ENCODE measurements around the gene DEUP1. TPM values are rescaled to one million over a fixed set of nuclear protein-coding genes. Genes with fewer than 3 reads are reported as not detected.
"Not testable (repeated sequence)": the region's sequence is repeated elsewhere in the genome, so short reads cannot be mapped to it uniquely, and the experiment has no call there.

Gene DEUP1, protein sequence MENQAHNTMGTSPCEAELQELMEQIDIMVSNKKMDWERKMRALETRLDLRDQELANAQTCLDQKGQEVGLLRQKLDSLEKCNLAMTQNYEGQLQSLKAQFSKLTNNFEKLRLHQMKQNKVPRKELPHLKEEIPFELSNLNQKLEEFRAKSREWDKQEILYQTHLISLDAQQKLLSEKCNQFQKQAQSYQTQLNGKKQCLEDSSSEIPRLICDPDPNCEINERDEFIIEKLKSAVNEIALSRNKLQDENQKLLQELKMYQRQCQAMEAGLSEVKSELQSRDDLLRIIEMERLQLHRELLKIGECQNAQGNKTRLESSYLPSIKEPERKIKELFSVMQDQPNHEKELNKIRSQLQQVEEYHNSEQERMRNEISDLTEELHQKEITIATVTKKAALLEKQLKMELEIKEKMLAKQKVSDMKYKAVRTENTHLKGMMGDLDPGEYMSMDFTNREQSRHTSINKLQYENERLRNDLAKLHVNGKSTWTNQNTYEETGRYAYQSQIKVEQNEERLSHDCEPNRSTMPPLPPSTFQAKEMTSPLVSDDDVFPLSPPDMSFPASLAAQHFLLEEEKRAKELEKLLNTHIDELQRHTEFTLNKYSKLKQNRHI
- not detected for total RNA-seq

DNA sequence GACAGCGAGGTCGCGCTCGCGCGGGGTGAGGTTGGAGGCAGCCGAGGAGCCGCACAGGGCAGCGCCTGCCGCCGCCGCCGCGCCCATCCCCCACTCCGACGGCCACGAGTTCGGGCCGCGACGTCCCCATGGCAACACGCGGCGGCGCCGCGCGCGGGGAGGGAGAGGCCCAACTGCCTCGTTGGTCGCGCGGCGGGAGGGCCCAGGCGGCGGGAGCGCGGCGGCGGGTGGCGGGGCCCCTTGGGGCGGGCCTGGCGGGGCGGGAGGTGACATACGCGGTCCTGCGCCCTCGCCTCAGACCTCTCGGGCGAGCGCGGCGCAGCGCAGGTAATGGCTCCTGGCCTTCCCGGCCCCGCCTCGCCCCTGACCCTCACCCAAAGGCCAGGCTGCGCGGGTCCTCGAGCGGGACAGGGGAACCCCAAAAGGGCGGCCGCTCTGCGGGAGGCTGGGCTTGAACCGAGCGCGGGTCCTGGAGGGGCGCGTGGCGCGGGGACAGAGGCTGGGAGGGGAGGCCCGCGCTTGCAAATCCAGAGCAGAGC, at the start of gene DEUP1:
Gene DEUP1, plus strand, starts transcription at position 297 of the 539 bp plus-strand sequence. CDS start 1,518 bp downstream, outside the sequence.
- peaks cover 7% of the 10 kb centered on the region for H3K4me1 Mint-ChIP-seq
- peak within 1 kb of the TSS; percentile 37 for H3K4me3 Mint-ChIP-seq
- H3K27ac Mint-ChIP-seq = no peak within 1 kb of the TSS
- H3K36me3 Mint-ChIP-seq (ENCODE audit: low read depth) = no peaks in the 10 kb centered on the region
- peak; percentile 21 for DNase-seq
- H3K9me3 Mint-ChIP-seq = no peaks in the 10 kb centered on the region
- ChIA-PET POLR2A (no interaction called here), CTCF (no interaction called here)
- H3K27me3 Mint-ChIP-seq = peaks cover 50% of the 10 kb centered on the region

DNA sequence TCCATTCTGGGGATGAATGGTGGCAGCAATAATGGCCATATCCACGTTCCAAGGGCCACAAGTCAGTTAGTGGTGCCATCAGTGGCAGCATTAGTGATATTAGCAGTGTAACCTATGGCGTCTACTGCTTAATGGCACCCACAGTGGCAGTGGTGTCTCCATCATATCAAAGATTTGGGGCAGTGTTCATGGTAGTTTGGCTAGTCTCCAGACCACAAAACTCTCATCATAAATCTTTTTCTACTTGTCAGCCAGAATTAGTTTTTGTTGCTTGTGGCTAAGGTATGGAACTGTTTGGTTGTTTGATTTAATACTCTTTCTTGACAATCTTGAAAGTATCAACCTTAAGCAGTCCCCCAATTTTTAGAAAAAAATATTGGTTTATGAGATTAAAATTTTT, 45.1 kb upstream of the DEUP1 start:
- H3K27ac Mint-ChIP-seq = no peak overlapping the region
- no peak for DNase-seq
- ChIA-PET CTCF (no interaction called here), POLR2A (no interaction called here)
- H3K9me3 Mint-ChIP-seq = no peaks in the 10 kb centered on the region
- no peaks in the 10 kb centered on the region for H3K36me3 Mint-ChIP-seq (ENCODE audit: low read depth)
- H3K4me3 Mint-ChIP-seq = no peak overlapping the region
- H3K27me3 Mint-ChIP-seq = peaks cover 4% of the 10 kb centered on the region
- no peaks in the 10 kb centered on the region for H3K4me1 Mint-ChIP-seq

DNA sequence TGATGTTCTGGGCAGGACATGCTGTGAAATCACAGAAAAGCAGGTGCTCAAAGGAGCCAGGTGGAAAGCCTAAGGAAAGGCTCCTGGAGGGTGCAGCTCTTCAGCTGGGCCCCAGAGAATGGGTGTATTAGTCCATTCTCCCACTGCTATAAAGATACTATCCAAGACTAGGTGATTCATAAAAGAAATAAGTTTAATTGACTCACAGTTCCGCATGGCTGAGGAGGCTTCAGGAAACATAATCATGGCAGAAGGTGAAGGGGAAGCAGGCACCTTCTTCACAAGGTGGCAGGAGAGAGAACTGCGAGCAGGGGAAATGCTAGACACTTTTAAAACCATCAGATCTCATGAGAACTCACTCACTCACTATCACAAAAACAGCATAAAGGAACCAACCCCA, 43.1 kb upstream of the DEUP1 start:
- Mint-ChIP-seq H3K4me3 (no peak overlapping the region), H3K4me1 (no peaks in the 10 kb centered on the region), H3K36me3 (ENCODE audit: low read depth) (no peaks in the 10 kb centered on the region), H3K27me3 (peaks cover 4% of the 10 kb centered on the region), H3K27ac (no peak overlapping the region), H3K9me3 (no peaks in the 10 kb centered on the region)
- POLR2A ChIA-PET = no interaction called here
- DNase-seq = no peak
- CTCF ChIA-PET = no interaction called here

DNA sequence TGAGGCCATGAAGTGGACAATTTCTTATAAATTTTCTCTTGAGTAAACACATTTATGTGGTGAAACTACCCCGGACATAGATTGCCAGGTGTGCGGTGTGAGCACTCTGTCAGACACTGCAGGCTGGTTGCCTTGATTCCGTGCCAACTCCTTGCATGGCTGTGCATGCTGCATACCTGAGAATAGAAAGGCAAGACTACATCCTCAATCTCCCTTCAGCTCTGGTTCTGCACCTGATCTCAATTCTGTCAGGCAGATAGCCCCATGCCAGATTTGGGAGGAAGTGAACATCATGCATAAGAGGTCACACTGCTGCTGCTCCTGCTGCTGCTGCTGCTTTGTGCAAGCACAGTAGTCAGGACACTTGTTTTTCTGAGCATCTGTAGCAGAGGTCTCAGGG, 42.5 kb upstream of the DEUP1 start:
- CTCF ChIA-PET = no interaction called here
- Mint-ChIP-seq H3K27ac (no peak overlapping the region), H3K4me3 (no peak overlapping the region), H3K9me3 (no peaks in the 10 kb centered on the region), H3K27me3 (peaks cover 4% of the 10 kb centered on the region), H3K4me1 (no peaks in the 10 kb centered on the region), H3K36me3 (ENCODE audit: low read depth) (no peaks in the 10 kb centered on the region)
- POLR2A ChIA-PET = no interaction called here
- no peak for DNase-seq

DNA sequence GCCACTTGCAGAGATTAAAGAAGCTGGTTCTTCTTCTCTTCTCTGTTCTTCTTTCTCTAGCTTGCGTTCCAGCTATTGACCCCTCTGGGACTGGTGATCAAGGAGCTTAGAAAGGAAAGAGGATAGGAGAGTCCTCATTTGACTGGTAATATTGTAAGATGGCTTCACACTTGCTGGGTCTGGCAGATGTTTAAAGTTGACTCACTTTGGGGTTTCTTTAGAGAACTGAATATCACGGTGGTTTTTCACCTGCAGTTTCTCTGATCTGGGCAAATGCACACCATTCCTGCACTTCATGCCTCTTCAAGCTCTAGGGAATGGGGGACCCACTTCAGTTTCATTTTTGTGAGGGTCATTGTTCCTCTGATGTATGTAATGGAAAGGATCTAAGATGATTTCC, 41.8 kb upstream of the DEUP1 start:
- POLR2A ChIA-PET = no interaction called here
- Mint-ChIP-seq H3K27ac (no peak overlapping the region), H3K36me3 (ENCODE audit: low read depth) (no peaks in the 10 kb centered on the region), H3K4me1 (no peaks in the 10 kb centered on the region), H3K27me3 (peaks cover 4% of the 10 kb centered on the region), H3K9me3 (no peaks in the 10 kb centered on the region), H3K4me3 (no peak overlapping the region)
- DNase-seq = no peak
- CTCF ChIA-PET = no interaction called here

DNA sequence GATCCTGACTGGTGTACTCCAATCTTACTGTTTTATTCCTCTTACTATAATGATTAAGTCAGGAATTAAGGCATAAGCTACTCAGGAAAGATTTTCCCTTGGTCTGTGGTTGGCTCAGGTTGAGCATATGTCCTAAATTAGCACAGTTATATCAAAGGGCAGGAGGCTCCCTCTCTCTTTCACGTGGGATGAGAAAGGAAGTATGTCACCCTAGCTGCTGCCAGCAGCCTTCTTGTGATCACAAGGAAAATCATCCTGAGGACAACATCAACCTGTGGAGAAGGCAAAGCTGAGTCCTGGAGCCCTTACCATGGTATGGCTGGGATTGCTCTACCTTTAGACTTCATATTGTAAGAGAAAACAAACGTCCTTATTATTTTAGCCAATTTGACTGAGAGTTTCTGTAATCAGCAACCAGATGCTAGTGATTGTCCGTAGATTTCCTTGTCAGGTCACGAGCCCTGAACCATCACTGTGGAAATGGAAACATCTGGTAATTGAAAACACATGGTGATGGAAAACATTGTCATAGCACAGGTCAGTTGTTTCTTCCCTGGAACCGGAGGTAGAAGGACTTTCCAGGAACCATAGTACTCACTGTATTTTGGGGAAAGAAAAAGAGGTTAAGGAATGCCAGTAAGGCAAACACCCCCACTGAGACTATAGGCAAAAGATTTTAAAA, 40.6 kb upstream of the DEUP1 start:
- POLR2A ChIA-PET = no interaction called here
- no peak for DNase-seq
- no peak overlapping the region for H3K4me3 Mint-ChIP-seq
- no peak overlapping the region for H3K27ac Mint-ChIP-seq
- H3K4me1 Mint-ChIP-seq = no peaks in the 10 kb centered on the region
- H3K27me3 Mint-ChIP-seq = peaks cover 3% of the 10 kb centered on the region
- no peaks in the 10 kb centered on the region for H3K9me3 Mint-ChIP-seq
- CTCF ChIA-PET = no interaction called here
- no peaks in the 10 kb centered on the region for H3K36me3 Mint-ChIP-seq (ENCODE audit: low read depth)

DNA sequence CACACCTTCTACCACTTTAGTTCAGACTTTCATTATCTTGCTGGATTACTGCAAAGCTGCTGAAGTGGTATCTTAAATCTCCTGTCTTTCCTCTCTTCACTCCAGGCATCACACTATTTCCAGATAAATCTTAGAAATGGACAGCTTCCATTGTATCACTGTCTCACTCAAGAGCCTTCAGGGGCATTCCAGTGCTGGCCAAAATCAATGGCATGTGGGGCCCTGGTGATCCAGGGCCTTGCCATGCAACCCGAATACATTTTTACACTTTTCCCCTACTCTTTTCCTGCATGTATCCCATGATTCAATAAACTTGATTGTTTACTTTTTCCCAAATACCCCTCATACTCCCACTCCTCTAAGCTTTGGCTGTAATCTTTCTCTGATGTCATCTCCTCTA, 39.4 kb upstream of the DEUP1 start:
- peaks cover 3% of the 10 kb centered on the region for H3K27me3 Mint-ChIP-seq
- no peaks in the 10 kb centered on the region for H3K9me3 Mint-ChIP-seq
- no peak for DNase-seq
- H3K36me3 Mint-ChIP-seq (ENCODE audit: low read depth) = no peaks in the 10 kb centered on the region
- ChIA-PET POLR2A (no interaction called here), CTCF (no interaction called here)
- H3K27ac Mint-ChIP-seq = no peak overlapping the region
- H3K4me1 Mint-ChIP-seq = no peaks in the 10 kb centered on the region
- no peak overlapping the region for H3K4me3 Mint-ChIP-seq

DNA sequence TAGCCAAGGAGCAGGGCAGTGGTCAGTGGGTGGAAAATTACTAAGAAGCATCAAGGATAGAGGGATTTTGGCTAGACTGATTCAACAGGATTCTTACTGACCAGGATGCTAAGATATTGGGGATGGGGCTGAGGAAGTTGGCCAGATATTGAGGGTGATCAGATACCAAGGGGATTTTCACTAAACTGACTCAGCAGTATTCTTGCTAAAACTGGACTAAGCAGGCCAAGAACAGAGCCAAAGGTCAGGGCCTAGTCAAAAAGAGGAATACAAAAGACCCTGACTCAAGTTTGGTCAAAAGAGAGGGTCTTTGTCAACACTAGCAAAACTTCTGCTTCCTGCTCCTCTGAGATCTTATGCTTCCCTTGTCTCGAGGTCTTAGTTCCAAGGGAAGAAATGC, 38.6 kb upstream of the DEUP1 start:
- H3K4me3 Mint-ChIP-seq = no peak overlapping the region

DNA sequence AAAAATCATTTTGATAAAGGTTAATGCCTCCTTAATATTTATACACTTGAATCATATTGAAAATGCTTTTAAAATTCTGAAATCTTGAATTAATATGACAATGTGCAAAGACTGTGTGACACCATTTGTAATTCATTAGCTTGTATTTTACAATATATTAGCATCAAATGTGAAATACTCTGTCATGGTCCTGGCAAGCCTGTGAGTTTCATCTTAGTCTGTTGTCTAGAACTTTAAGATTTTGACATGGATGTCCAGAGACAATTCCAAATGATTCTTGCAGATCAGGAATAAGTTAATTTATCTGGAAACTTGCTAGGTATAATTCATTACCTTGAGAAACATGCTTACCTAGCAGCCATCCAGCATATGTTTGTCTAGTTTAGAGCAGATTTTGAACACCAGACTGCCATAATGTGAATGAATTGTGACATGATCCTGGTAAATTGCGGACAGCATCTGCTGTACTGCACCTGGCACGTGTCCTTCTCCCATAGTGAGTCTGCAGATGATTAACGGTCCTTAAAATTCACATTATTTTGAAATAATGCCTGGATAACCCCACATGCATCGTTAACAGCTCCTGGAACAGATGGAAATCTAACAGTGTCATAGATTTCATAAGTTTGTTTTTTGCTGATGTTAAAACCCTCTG, 34.5 kb upstream of the DEUP1 start:
- no peak for DNase-seq
- ChIA-PET POLR2A (no interaction called here), CTCF (no interaction called here)
- Mint-ChIP-seq H3K27ac (no peak overlapping the region), H3K36me3 (ENCODE audit: low read depth) (no peaks in the 10 kb centered on the region), H3K4me3 (no peak overlapping the region), H3K9me3 (no peaks in the 10 kb centered on the region), H3K4me1 (no peaks in the 10 kb centered on the region), H3K27me3 (peaks cover 3% of the 10 kb centered on the region)

More for the DNA sequence above, 38.6 kb upstream of the DEUP1 start:
- H3K27ac Mint-ChIP-seq = no peak overlapping the region
- H3K36me3 Mint-ChIP-seq (ENCODE audit: low read depth) = no peaks in the 10 kb centered on the region
- H3K4me1 Mint-ChIP-seq = no peaks in the 10 kb centered on the region
- no peak for DNase-seq
- H3K9me3 Mint-ChIP-seq = no peaks in the 10 kb centered on the region
- POLR2A ChIA-PET = no interaction called here
- CTCF ChIA-PET = no interaction called here
- H3K27me3 Mint-ChIP-seq = peaks cover 3% of the 10 kb centered on the region

DNA sequence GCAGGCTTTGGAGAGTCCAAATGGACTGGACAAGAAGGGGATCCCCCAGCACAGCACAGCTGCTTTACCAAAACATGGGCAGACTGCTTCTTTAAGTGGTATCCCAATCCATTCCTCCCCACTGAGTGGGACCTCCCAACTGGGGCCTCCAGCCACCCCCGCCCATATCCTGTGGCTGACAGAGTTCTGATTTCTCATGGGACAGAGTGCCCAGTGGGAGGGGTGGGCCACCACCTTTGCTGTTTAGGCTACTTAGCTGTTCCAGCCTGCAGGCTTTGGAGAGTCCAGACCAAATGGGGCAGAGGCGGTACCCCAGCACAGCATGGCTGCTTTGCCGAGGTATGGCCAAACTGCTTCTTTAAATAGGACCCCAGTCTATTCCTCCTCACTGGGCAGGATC, 26.9 kb upstream of the DEUP1 start:
- CTCF ChIA-PET = no interaction called here
- H3K4me3 Mint-ChIP-seq = no peak overlapping the region

DNA sequence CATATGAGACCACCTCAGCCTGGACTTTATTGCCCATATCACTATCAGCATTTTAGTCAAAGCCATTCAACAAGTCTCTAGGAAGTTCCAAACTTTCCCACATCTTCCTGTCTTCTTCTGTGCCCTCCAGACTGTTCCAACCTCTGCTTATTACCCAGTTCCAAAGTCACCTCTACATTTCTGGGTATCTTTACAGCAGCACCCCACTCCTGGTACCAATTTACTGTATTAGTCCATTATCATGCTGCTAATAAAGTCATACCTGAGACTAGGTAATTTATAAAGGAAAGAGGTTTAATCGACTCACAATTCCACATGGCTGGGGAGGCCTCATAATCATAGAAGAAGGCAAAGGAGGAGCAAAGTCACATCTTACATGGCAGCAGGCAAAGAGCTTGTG, 16.1 kb upstream of the DEUP1 start:
- H3K9me3 Mint-ChIP-seq = peaks cover 15% of the 10 kb centered on the region
- H3K27me3 Mint-ChIP-seq; POLR2A ChIA-PET; H3K27ac Mint-ChIP-seq; H3K36me3 Mint-ChIP-seq (ENCODE audit: low read depth); H3K4me1 Mint-ChIP-seq; CTCF ChIA-PET; H3K4me3 Mint-ChIP-seq; DNase-seq: not testable (repeated sequence)

More for the DNA sequence above, 26.9 kb upstream of the DEUP1 start:
- Mint-ChIP-seq H3K9me3 (no peaks in the 10 kb centered on the region), H3K27me3 (peaks cover 6% of the 10 kb centered on the region), H3K4me1 (no peaks in the 10 kb centered on the region), H3K27ac (no peak overlapping the region), H3K36me3 (ENCODE audit: low read depth) (no peaks in the 10 kb centered on the region)
- DNase-seq = no peak
- POLR2A ChIA-PET = no interaction called here

DNA sequence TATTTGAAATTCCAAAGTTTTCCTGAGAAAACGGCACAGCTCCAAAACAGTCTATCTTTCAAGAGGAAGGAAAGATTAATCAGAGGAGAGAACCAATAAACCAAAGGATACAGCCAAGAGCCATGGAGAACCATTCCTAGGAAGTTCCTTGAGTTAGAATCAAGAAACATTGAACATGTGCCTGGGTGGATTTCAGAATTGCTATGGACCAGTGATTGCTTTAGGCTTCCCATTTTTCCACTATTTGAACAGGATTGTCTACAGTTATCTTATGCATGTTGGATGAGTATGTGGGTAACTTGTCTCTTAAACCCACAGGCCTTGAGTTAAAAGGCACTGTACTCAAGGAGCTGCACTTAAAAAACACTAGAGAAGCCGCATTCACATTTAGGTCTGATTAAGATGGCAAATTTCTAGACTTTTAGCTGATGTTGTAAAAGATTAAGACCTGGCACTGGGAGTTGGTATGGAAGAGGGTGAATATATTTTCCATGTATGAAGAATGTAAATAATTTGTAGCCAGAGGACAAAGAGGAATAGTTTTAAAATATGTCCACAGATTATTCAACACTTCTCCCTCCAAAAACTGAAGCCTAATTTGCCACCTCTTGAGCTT, 11.2 kb upstream of the DEUP1 start:
- no peak for DNase-seq
- ChIA-PET CTCF (no interaction called here), POLR2A (no interaction called here)
- Mint-ChIP-seq H3K4me3 (no peak overlapping the region), H3K9me3 (peaks cover 8% of the 10 kb centered on the region), H3K36me3 (ENCODE audit: low read depth) (no peaks in the 10 kb centered on the region), H3K27me3 (peaks cover 3% of the 10 kb centered on the region), H3K27ac (no peak overlapping the region), H3K4me1 (no peaks in the 10 kb centered on the region)

DNA sequence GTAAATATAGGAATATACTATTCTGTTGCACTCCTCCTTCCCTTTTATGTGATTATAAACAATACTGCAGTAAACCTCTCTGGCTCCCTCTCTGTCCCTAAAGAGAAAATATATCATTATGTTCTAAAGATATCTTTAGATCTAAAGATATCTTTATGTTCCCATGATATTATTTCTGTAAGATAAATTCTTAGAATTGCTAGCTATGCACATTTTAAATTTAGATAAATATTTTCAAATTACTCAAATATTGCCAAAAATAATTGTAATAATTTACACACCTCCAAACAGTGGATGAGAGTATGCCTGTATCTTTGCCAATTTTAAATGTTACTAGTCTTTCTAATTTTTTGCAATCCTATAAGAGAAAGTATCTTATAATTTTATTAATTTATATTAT, 10.3 kb upstream of the DEUP1 start:
- CTCF ChIA-PET = no interaction called here
- Mint-ChIP-seq H3K27me3 (peaks cover 6% of the 10 kb centered on the region), H3K4me1 (no peaks in the 10 kb centered on the region)

More for the DNA sequence above, 10.3 kb upstream of the DEUP1 start:
- no peak overlapping the region for H3K27ac Mint-ChIP-seq
- POLR2A ChIA-PET = no interaction called here
- peaks cover 1% of the 10 kb centered on the region for H3K9me3 Mint-ChIP-seq
- no peak for DNase-seq
- no peak overlapping the region for H3K4me3 Mint-ChIP-seq
- H3K36me3 Mint-ChIP-seq (ENCODE audit: low read depth) = no peaks in the 10 kb centered on the region

All from activated CD4-positive, alpha-beta T cell treated with anti-CD3 and anti-CD28 coated beads, Interleukin-2, amount 10 ng/mL, durations not matched to agents 7 days and 5 days (primary cell).